ENCODE results near the gene LHPP.

GRCh38 chr10:124505279-124505678, 43.7 kb downstream of the LHPP start:
- TF ChIP-seq CTCF (IDR thresholded peaks at IDR 0.05) = no peak
- TF ChIP-seq POLR2A (IDR thresholded peaks at IDR 0.05) = no peak
- TF ChIP-seq EP300 (IDR thresholded peaks at IDR 0.05) = no peak
- TF ChIP-seq POLR2AphosphoS5 (IDR thresholded peaks at IDR 0.05) = no peak
